ENCODE results near the gene MARCHF3.
"Not testable (repeated sequence)": the region's sequence is repeated elsewhere in the genome, so short reads cannot be mapped to it uniquely, and the experiment has no call there.

The MARCHF3 gene

GRCh38 chr5:127030259-127031146 lies at the start of gene MARCHF3:
Gene MARCHF3 (minus strand): TSS chr5:127030558. CDS start chr5:126918171, 112,387 bp downstream.
- DNase-seq (ENCODE audit: low read depth) = peak; percentile 96

- DNase-seq (ENCODE audit: low read depth) = no peak
Observed at GRCh38 chr5:127079994-127080491, 49.7 kb upstream of the MARCHF3 start.

- DNase-seq (ENCODE audit: low read depth) = no peak
Observed at GRCh38 chr5:127077366-127077765, 47.0 kb upstream of the MARCHF3 start.

GRCh38 chr5:127076315-127077129 lies 46.2 kb upstream of the MARCHF3 start:
- no peak for DNase-seq (ENCODE audit: low read depth)

GRCh38 chr5:127074466-127074865 lies 44.1 kb upstream of the MARCHF3 start:
- no peak for DNase-seq (ENCODE audit: low read depth)

- peak; percentile 22 for DNase-seq (ENCODE audit: low read depth)
Observed at GRCh38 chr5:127072861-127073846, 42.8 kb upstream of the MARCHF3 start, which contains the start of gene C5orf63. Gene C5orf63 (minus strand): TSS chr5:127073502. CDS start chr5:127058995, 14,507 bp downstream.

- no peak for DNase-seq (ENCODE audit: low read depth)
Observed at GRCh38 chr5:127070243-127070642, 39.9 kb upstream of the MARCHF3 start.

- peak; percentile 14 for DNase-seq (ENCODE audit: low read depth)
Observed at GRCh38 chr5:127068493-127069214, 38.3 kb upstream of the MARCHF3 start.

GRCh38 chr5:127066721-127067120 lies 36.4 kb upstream of the MARCHF3 start:
- no peak for DNase-seq (ENCODE audit: low read depth)

- DNase-seq (ENCODE audit: low read depth) = no peak
Observed at GRCh38 chr5:127064253-127064840, 34.0 kb upstream of the MARCHF3 start.

- DNase-seq (ENCODE audit: low read depth) = no peak
Observed at GRCh38 chr5:127063257-127063913, 33.0 kb upstream of the MARCHF3 start.

GRCh38 chr5:127061956-127062355 lies 31.6 kb upstream of the MARCHF3 start:
- no peak for DNase-seq (ENCODE audit: low read depth)

GRCh38 chr5:127061537-127061936 lies 31.2 kb upstream of the MARCHF3 start:
- no peak for DNase-seq (ENCODE audit: low read depth)

- no peak for DNase-seq (ENCODE audit: low read depth)
Observed at GRCh38 chr5:127060470-127060985, 30.2 kb upstream of the MARCHF3 start.

- no peak for DNase-seq (ENCODE audit: low read depth)
Observed at GRCh38 chr5:127056896-127057295, 26.5 kb upstream of the MARCHF3 start.

GRCh38 chr5:127055880-127056653 lies 25.7 kb upstream of the MARCHF3 start:
- DNase-seq (ENCODE audit: low read depth) = no peak

- DNase-seq (ENCODE audit: low read depth) = not testable (repeated sequence)
Observed at GRCh38 chr5:127053551-127053950, 23.2 kb upstream of the MARCHF3 start.

- DNase-seq (ENCODE audit: low read depth) = no peak
Observed at GRCh38 chr5:127053049-127053448, 22.7 kb upstream of the MARCHF3 start.

- no peak for DNase-seq (ENCODE audit: low read depth)
Observed at GRCh38 chr5:127051591-127051990, 21.2 kb upstream of the MARCHF3 start.

Measured in fibroblast of gingiva (primary cell).